Common myeloid progenitor, CD34-positive (primary cell): Measurements from ENCODE around the gene RNF111.
A peak's percentile ranks its signal among the peaks of the same experiment; 100 is the strongest.

Source experiments
- CTCF ChIA-PET: fragments of 350-600 bp; sonication (Branson Sonifier 250); formaldehyde crosslinking; loops from one replicate; lab custom pipeline; 2021; ENCODE audit warnings: antibody characterized with exemption; lab: Charles Lee
- POLR2A ChIA-PET: fragments of 350-600 bp; sonication (Branson Sonifier 250); formaldehyde crosslinking; loops from one replicate; lab custom pipeline; 2021; ENCODE audit warnings: antibody characterized with exemption; lab: Charles Lee
- DNase-seq, 3 donors: peaks; one replicate each; pipeline versions ENCODE4 v3.0.0 to v3.0.0-alpha.2; 2013
- H3K27ac ChIP-seq, 2 experiments: 1 replicate in 1 of 2; 2 replicates in 1 of 2; pipeline ENCODE4 v1.7.0; 2013; ENCODE audit warnings: inconsistent platforms in 2 of 2, low read length in 2 of 2, mild to moderate bottlenecking in 2 of 2, low read depth in 1 of 2, moderate library complexity in 1 of 2; ENCODE audit not compliant: severe bottlenecking in 2 of 2, insufficient read depth in 1 of 2, poor library complexity in 1 of 2
- H3K27me3 ChIP-seq, 5 experiments: replicated peaks in 2 of 5; 1 replicate in 3 of 5; 2 replicates in 2 of 5; pipeline versions ENCODE4 v1.6.1 to v1.7.0; 2013; ENCODE audit warnings: low read length in 4 of 5, mild to moderate bottlenecking in 2 of 5, moderate library complexity in 2 of 5, inconsistent platforms in 1 of 5; ENCODE audit not compliant: insufficient read depth in 5 of 5, control insufficient read depth in 4 of 5
- H3K36me3 ChIP-seq, 4 experiments: 1 replicate in 2 of 4; 2 replicates in 2 of 4; pipeline versions ENCODE4 v1.6.1 to v1.7.0; 2013; ENCODE audit warnings: low read length in 3 of 4, control low read depth in 1 of 4, mild to moderate bottlenecking in 1 of 4; ENCODE audit not compliant: control insufficient read depth in 4 of 4, insufficient read depth in 4 of 4
- H3K4me1 ChIP-seq, 4 experiments: 1 replicate in 3 of 4; 2 replicates in 1 of 4; pipeline versions ENCODE4 v1.6.1 to v1.7.1; 2013; ENCODE audit warnings: low read length in 3 of 4, mild to moderate bottlenecking in 3 of 4, control low read depth in 1 of 4, inconsistent platforms in 1 of 4, moderate library complexity in 1 of 4; ENCODE audit not compliant: control insufficient read depth in 4 of 4, insufficient read depth in 4 of 4; ENCODE audit errors: control extremely low read depth in 1 of 4
- H3K4me3 ChIP-seq, 7 experiments: 1 replicate in 4 of 7; 2 replicates in 3 of 7; pipeline versions ENCODE4 v1.5.1 to v1.7.0; 2013; ENCODE audit warnings: mild to moderate bottlenecking in 7 of 7, low read length in 6 of 7, moderate library complexity in 6 of 7, inconsistent platforms in 2 of 7, low read depth in 2 of 7, control low read depth in 1 of 7; ENCODE audit not compliant: insufficient read depth in 4 of 7, control insufficient read depth in 1 of 7; ENCODE audit errors: extremely low read depth in 1 of 7
- H3K9me3 ChIP-seq, 5 experiments: 1 replicate in 4 of 5; 2 replicates in 1 of 5; pipeline versions ENCODE4 v1.6.1 to v1.7.1; 2013; ENCODE audit warnings: low read length in 4 of 5, mild to moderate bottlenecking in 2 of 5, inconsistent platforms in 1 of 5, low read depth in 1 of 5, moderate library complexity in 1 of 5; ENCODE audit not compliant: control insufficient read depth in 4 of 5, insufficient read depth in 2 of 5; ENCODE audit errors: control extremely low read depth in 1 of 5
- WGBS: methylation state at CpG from one replicate; pipeline ENCODE4 v1.1.5; 2013; ENCODE audit not compliant: insufficient coverage; 5-methylcytosine and 5-hydroxymethylcytosine counted together

The RNF111 gene

GRCh38 chr15:59026207-59026606 lies 38.7 kb downstream of the RNF111 start:
- CTCF ChIA-PET, result interaction anchor here (1.2 kb wide), 1 partner anchor 26 kb away, joined by 3 read pairs; no protein-coding TSS in a partner anchor
- no CpG with 5 or more reads among the region's 3 CpGs for WGBS
- no peak for DNase-seq
- Histone ChIP-seq H3K36me3 (peaks cover 8 to 22% (median 15%) of the 10 kb centered on the region in 4 experiments), H3K4me3 (no peak overlapping the region), H3K4me1 (no peaks in the 10 kb centered on the region), H3K27me3 (no peaks in the 10 kb centered on the region), H3K27ac (no peak overlapping the region), H3K9me3 (no peaks in the 10 kb centered on the region)
- POLR2A ChIA-PET, result no interaction called here

GRCh38 chr15:59028387-59028955 lies 41.0 kb downstream of the RNF111 start:
- POLR2A ChIA-PET, result no interaction called here
- Histone ChIP-seq H3K36me3 (peaks cover 22 to 26% (median 22%) of the 10 kb centered on the region in 4 experiments), H3K4me1 (no peaks in the 10 kb centered on the region), H3K27ac (no peak overlapping the region), H3K27me3 (no peaks in the 10 kb centered on the region), H3K9me3 (no peaks in the 10 kb centered on the region), H3K4me3 (no peak overlapping the region)
- WGBS, result 90% methylated on average over 2 of the region's 4 CpGs
- CTCF ChIA-PET, result interaction anchor here (1.0 kb wide), 1 partner anchor 21 kb away, joined by 3 read pairs; no protein-coding TSS in a partner anchor
- DNase-seq, result no peak

GRCh38 chr15:59029554-59029953 lies 42.1 kb downstream of the RNF111 start:
- Histone ChIP-seq H3K4me1 (no peaks in the 10 kb centered on the region), H3K27ac (no peak overlapping the region), H3K9me3 (no peaks in the 10 kb centered on the region), H3K36me3 (peaks cover 22 to 26% (median 24%) of the 10 kb centered on the region in 4 experiments), H3K4me3 (no peak overlapping the region), H3K27me3 (no peaks in the 10 kb centered on the region)
- WGBS, result 100% methylated on average over 1 of the region's 1 CpG
- ChIA-PET CTCF (interaction anchor here (0.8 kb wide), 1 partner anchor 47 kb away, joined by 3 read pairs; no protein-coding TSS in a partner anchor), POLR2A (no interaction called here)
- DNase-seq, result no peak

- 100% methylated on average over 1 of the region's 3 CpGs for WGBS
- Histone ChIP-seq H3K4me3 (no peak overlapping the region), H3K4me1 (peaks cover 0 to 7% (median 1%) of the 10 kb centered on the region in 4 experiments), H3K27ac (no peak overlapping the region), H3K27me3 (no peaks in the 10 kb centered on the region), H3K36me3 (peaks cover 16 to 38% (median 26%) of the 10 kb centered on the region in 4 experiments), H3K9me3 (no peaks in the 10 kb centered on the region)
- DNase-seq, result no peak
- ChIA-PET CTCF (no interaction called here), POLR2A (no interaction called here)
These were observed 47.7 kb downstream of the RNF111 start for GRCh38 chr15:59035201-59035600.

- Histone ChIP-seq H3K4me1 (peaks cover 0 to 7% (median 1%) of the 10 kb centered on the region in 4 experiments), H3K27me3 (no peaks in the 10 kb centered on the region), H3K9me3 (no peaks in the 10 kb centered on the region), H3K36me3 (peaks cover 6 to 21% (median 10%) of the 10 kb centered on the region in 4 experiments), H3K4me3 (no peak overlapping the region), H3K27ac (no peak overlapping the region)
- WGBS, result 0% methylated on average over 1 of the region's 2 CpGs
- peak in 1 of 3 donors; percentile 9 for DNase-seq
- CTCF ChIA-PET, result interaction anchor here (1.9 kb wide), 1 partner anchor 19 kb away, joined by 4 read pairs; no protein-coding TSS in a partner anchor
- POLR2A ChIA-PET, result interaction anchor here (0.7 kb wide), 1 partner anchor 618 kb away, joined by 4 read pairs; the partner anchor contains the start of gene GTF2A2
These were observed 51.8 kb downstream of the RNF111 start for GRCh38 chr15:59039225-59039624.

GRCh38 chr15:59042041-59042440 lies 54.6 kb downstream of the RNF111 start:
- Histone ChIP-seq H3K27ac (no peak overlapping the region), H3K4me1 (peaks cover 0 to 9% (median 3%) of the 10 kb centered on the region in 4 experiments), H3K36me3 (peaks cover 4 to 8% (median 7%) of the 10 kb centered on the region in 4 experiments), H3K27me3 (no peaks in the 10 kb centered on the region), H3K9me3 (no peaks in the 10 kb centered on the region), H3K4me3 (no peak overlapping the region)
- no peak for DNase-seq
- CTCF ChIA-PET, result no interaction called here
- POLR2A ChIA-PET, result no interaction called here
- 100% methylated on average over 1 of the region's 6 CpGs for WGBS

- H3K36me3 ChIP-seq, result peaks cover 5 to 18% (median 10%) of the 10 kb centered on the region in 4 experiments
- no peaks in the 10 kb centered on the region for H3K27me3 ChIP-seq
- POLR2A ChIA-PET, result no interaction called here
- H3K9me3 ChIP-seq, result no peaks in the 10 kb centered on the region
- peaks cover 0 to 7% (median 1%) of the 10 kb centered on the region in 4 experiments for H3K4me1 ChIP-seq
- CTCF ChIA-PET, result interaction anchor here (1.1 to 1.3 kb wide), 2 partner anchors 54 to 67 kb away, joined by 3 to 4 read pairs; no protein-coding TSS in a partner anchor
- no peak overlapping the region for H3K4me3 ChIP-seq
- H3K27ac ChIP-seq, result no peak overlapping the region
- WGBS, result 100% methylated on average over 2 of the region's 3 CpGs
- no peak for DNase-seq
These were observed 61.4 kb downstream of the RNF111 start for GRCh38 chr15:59048897-59049296.
